GM18951 (cell line): ENCODE data around the gene GABRR2.

Source experiments
- POLR2A ChIP-seq: IDR thresholded peaks from 4 replicates; pipeline ENCODE4 v1.6.1; 2011; ENCODE audit warnings: mild to moderate bottlenecking; ENCODE audit not compliant: insufficient read length, insufficient read depth; ENCODE audit errors: extremely low read depth
- in situ Hi-C: fragments of 300-500 bp; cut with MboI; formaldehyde crosslinking; loops from one replicate; pipeline ENCODE4 v1.12.0; 2022; ENCODE audit warnings: low sequenced_read_pairs, mixed read lengths, inconsistent platforms; ENCODE audit not compliant: unreplicated experiment

The GABRR2 gene

DNA sequence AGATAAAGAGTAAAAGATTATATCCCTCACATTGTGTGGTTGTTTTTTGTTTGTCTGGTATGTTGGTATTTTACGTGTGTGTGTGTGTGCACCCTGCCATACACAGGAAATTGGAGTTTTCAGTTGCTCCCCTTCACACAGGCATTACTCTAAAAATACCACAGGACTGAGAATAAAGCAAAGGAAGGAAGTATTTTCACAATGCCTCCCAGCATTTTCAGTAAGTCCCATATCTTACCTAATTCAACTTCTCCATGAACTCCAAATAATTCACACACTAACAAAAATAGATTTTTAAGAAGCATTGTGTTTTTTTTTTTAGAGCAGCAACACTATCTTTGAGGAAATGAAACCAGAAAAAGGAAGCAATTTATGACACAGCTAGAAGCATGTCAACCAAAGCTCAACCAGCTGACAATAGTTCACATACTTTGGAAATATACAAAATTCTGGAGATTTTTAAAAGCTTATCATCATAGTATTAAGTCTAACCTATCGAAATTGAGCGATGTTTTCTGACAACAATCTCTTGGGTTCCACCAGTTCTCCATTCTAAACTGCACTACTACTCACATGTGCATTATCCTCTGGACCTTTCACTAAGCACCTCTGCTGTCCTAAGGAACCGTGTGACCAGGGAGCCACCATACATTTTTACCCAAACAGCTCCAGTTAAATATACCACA is 35.3 kb upstream of the GABRR2 start:
- TF ChIP-seq POLR2A, result no peak
- in situ Hi-C loops, result no loop called here

DNA sequence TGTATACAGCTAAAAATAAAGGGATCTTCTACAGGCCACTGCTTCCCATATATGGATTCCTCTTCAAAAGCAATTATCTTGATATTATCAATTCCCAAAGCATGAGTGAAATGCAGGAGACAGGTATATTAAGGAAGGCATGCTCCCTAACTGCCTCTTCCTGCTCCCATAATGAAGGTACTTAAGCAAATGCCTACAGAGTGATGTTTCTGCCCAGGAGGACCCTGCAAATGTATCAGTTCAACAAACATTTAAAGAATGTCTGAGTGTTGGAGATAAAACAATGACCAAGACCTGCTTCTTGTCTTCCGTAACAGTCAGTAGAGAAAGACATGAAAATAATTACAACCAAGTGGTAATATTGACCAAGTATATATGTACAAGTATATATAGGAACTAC is 33.3 kb upstream of the GABRR2 start:
- in situ Hi-C loops, result no loop called here
- no peak for TF ChIP-seq POLR2A

GRCh38 chr6:89347825-89348224 is 32.7 kb upstream of the GABRR2 start:
- no peak for TF ChIP-seq POLR2A

DNA sequence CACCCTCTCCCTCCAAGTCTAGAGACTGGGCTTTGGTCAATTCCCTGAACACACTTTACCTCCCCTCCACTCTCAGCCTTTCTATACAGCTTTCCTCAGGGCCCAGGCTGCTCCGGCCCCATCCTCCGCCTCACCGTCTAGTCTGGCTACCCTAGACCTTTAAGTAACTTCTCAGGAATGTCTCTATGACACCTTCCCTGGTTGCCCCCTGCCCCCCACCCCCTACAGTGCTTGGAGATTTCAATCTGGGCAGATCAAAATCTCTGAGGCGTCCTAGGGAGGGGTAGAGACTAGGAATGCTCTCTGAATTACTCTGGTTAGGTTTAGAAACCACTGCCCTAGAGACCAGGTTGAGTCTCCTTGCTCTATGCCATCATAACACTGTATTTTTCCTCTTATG is 31.3 kb upstream of the GABRR2 start:
- TF ChIP-seq POLR2A, result no peak
- in situ Hi-C loops, result no loop called here

More at GRCh38 chr6:89347825-89348224, 32.7 kb upstream of the GABRR2 start:
- in situ Hi-C loops, result no loop called here

- in situ Hi-C loops, result no loop called here
- TF ChIP-seq POLR2A, result no peak
Observed at GRCh38 chr6:89339565-89339964, 24.5 kb upstream of the GABRR2 start.

- in situ Hi-C loops, result no loop called here
- no peak for TF ChIP-seq POLR2A
Observed at GRCh38 chr6:89335164-89335563, 20.1 kb upstream of the GABRR2 start.

DNA sequence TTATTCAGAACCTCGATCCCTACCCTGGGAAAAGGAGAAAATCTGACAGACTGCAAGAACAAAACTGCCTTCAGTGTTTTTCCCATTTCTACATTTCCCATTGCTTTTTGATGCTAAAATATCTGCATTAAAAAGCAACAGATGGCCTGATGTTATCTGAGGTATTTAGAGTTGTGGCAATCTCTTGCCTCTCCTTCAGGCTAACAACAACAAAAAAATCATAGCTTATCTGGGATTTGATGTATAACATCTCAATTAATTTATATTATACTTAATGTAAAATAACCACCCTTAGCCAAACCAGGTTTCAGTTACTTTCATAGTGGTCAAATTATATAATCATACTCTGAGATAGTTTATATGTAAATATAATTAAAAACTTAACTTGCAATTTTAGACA is 15.8 kb upstream of the GABRR2 start:
- in situ Hi-C loops, result no loop called here
- TF ChIP-seq POLR2A, result no peak

DNA sequence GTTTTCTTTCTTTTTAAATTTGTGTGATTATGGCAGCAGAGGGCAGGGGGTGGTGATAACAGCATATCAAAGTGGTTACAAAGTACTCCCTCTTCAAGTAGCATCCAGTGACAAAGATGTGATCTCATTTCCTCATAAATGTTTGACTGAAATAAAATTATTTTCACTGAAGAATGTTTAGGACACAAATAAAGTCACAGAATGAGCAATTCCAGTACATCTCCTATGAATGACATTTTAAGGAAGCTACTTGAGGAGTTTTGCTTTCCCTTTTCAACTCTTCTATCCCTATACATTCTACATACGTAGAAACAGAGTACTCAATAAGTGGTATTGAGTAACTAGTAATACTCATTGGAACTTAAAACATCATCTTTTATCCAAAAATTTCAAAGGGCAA is 13.9 kb upstream of the GABRR2 start:
- no peak for TF ChIP-seq POLR2A

GRCh38 chr6:89324304-89324703 is 9.2 kb upstream of the GABRR2 start:
- in situ Hi-C loops, result no loop called here
- no peak for TF ChIP-seq POLR2A

More for the DNA sequence above, 13.9 kb upstream of the GABRR2 start:
- in situ Hi-C loops, result no loop called here

DNA sequence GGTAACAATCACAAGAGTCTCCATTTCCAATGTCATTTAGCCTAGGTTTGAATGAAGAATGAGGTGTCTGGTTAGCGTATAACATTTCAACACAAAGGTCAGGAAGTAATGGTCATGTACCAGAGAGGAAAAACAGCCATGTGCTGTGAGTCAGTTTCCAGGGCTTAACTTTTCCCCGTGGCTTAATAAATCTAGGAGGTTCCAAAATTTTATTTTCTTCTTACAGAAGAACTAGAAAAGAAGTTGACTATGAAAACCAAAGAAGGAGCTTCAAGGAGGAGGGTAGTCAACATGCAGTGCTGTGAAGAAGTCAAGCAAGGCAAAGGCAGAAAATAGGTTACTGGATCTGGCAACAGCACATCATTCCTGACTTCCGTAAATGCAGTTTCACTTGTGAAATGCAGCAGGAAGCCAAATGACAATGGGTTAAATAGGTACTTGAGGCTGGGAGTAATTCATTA is 8.4 kb upstream of the GABRR2 start:
- in situ Hi-C loops, result no loop called here

GRCh38 chr6:89321131-89321970 is 6.3 kb upstream of the GABRR2 start:
- TF ChIP-seq POLR2A, result no peak
- in situ Hi-C loops, result no loop called here

More for the DNA sequence above, 8.4 kb upstream of the GABRR2 start:
- TF ChIP-seq POLR2A, result no peak

- in situ Hi-C loops, result no loop called here
- TF ChIP-seq POLR2A, result no peak
Observed at GRCh38 chr6:89320012-89320559, 5.0 kb upstream of the GABRR2 start.

DNA sequence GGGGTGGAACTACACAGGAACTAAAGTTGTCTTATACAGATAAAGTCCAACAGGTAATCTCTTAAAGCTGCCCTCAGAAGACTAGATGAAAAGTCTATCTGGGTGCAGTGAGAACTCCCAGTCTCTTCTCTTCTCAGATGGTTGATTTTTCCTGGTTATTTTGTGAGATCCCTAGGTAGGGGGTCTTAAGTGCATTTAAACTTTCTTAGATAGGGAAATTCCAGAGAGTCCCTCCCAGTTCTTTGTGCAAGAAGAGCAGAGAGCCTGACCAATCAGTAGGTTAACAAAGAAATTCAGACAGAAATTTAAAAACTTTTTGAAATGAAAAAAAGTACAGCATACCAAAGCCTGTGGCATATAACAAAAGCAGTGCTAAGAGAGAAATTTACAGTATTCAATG is 2.0 kb upstream of the GABRR2 start:
- in situ Hi-C loops, result no loop called here
- no peak for TF ChIP-seq POLR2A
